GM19397 (cell line): ENCODE measurements around the gene METTL1.
A peak's percentile ranks its signal among the peaks of the same experiment; 100 is the strongest.

Experiments
- ATAC-seq: cut with Tn5 transposase; IDR thresholded peaks from one replicate; pipeline ENCODE4 v1.9.1; 2021; ENCODE audit warnings: mild to moderate bottlenecking, moderate library complexity; ENCODE audit not compliant: unreplicated experiment

METTL1 gene

GRCh38 chr12:57755454-57756372 lies 16.2 kb downstream of the METTL1 start:
- ATAC-seq: no peak

GRCh38 chr12:57755194-57755453 lies 16.8 kb downstream of the METTL1 start:
- ATAC-seq: no peak

GRCh38 chr12:57754411-57755193 lies 17.3 kb downstream of the METTL1 start, which contains the start of gene MARCHF9:
Gene MARCHF9 (plus strand): TSS chr12:57755103. CDS start chr12:57755529, 426 bp downstream.
- no peak for ATAC-seq

- no peak for ATAC-seq
These were observed 18.1 kb downstream of the METTL1 start for GRCh38 chr12:57753756-57754337.

GRCh38 chr12:57752668-57753000 lies 19.3 kb downstream of the METTL1 start:
- no peak for ATAC-seq

GRCh38 chr12:57751788-57752667 lies 19.9 kb downstream of the METTL1 start, which contains the start of gene CDK4:
Gene CDK4 (minus strand): TSS chr12:57752310. CDS start chr12:57751717, 593 bp downstream.
- ATAC-seq: peak; percentile 68

GRCh38 chr12:57751432-57751787 lies 20.5 kb downstream of the METTL1 start:
- ATAC-seq: no peak

GRCh38 chr12:57750561-57751431 lies 21.1 kb downstream of the METTL1 start:
- no peak for ATAC-seq

GRCh38 chr12:57749061-57749460 lies 22.8 kb downstream of the METTL1 start:
- ATAC-seq: no peak

- ATAC-seq: no peak
These were observed 25.9 kb downstream of the METTL1 start for GRCh38 chr12:57746025-57746424.

GRCh38 chr12:57745485-57745881 lies 26.4 kb downstream of the METTL1 start:
- no peak for ATAC-seq

- ATAC-seq: peak; percentile 84
These were observed 27.0 kb downstream of the METTL1 start, which contains the start of gene TSPAN31 for GRCh38 chr12:57744777-57745484. Gene TSPAN31 (plus strand): TSS chr12:57745039. CDS start chr12:57745155, 116 bp downstream.

- ATAC-seq: peak; percentile 32
These were observed 27.6 kb downstream of the METTL1 start for GRCh38 chr12:57744194-57744776.

- no peak for ATAC-seq
These were observed 28.1 kb downstream of the METTL1 start for GRCh38 chr12:57743769-57744168.

- peak; percentile 42 for ATAC-seq
These were observed 29.8 kb downstream of the METTL1 start for GRCh38 chr12:57741844-57742738.

- ATAC-seq: no peak
These were observed 30.5 kb downstream of the METTL1 start for GRCh38 chr12:57741413-57741789.

- ATAC-seq: peak; percentile 52
These were observed 31.1 kb downstream of the METTL1 start for GRCh38 chr12:57740656-57741412.
